HEK293T (cell line): Measurements from ENCODE around the gene MKRN2.

ENCODE experiments used
- ELF4 ChIP-seq: fragments of 450-650 bp; IDR thresholded peaks from 2 replicates; pipeline ENCODE4 v1.6.1; 2017; ENCODE audit warnings: antibody characterized with exemption
- FOXM1 ChIP-seq: fragments of 450-650 bp; IDR thresholded peaks from 2 replicates; pipeline ENCODE4 v1.6.1; 2017; ENCODE audit warnings: mild to moderate bottlenecking, borderline replicate concordance
- SP1 ChIP-seq: fragments of 450-650 bp; IDR thresholded peaks from 2 replicates; pipeline ENCODE4 v1.6.1; 2017
- TARDBP ChIP-seq: fragments of 450-650 bp; IDR thresholded peaks from 2 replicates; pipeline ENCODE4 v1.6.1; 2016

DNA sequence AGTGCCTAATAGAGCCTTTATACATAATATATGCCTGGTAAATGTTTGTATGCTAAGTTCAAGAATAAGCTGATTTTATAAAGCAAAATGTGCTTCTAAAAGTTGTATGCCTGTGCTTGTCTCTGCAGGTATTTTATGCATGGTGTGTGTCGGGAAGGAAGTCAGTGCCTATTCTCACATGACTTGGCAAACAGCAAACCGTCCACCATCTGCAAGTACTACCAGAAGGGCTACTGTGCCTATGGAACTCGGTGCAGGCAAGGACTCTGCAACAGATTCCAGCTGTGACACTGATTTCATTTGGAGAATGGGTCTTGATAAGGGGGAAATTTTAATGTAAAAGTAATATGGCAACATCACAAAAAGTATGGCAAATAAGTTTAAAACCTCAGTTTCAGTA, 11.9 kb downstream of the MKRN2 start:
- TF ChIP-seq SP1 (no peak), TARDBP (no peak), ELF4 (no peak), FOXM1 (no peak)
